Measurements from ENCODE around the gene SMC1B.

The SMC1B gene

DNA sequence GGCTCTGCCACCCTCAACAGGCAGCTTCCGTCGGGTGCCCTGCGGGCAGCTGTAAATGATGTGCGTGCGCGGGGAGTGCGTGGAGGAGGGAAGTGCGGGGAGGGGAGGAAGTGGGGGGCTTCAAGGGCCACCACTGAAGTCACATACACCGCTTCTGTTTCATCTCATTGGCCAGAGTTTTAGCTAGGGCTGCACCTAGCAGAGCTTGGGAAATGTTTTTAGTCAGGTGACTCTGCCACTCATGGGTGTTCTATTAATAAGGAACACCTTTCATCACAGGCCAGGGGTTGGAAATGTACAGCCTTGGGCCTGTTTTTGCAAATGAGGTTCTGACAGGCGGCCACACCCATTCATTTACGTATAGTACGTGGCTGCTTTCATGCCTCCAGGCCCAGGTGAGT is 89.1 kb downstream of the SMC1B start:
- peaks cover 31% of the 10 kb centered on the region for H3K36me3 ChIP-seq
- TF ChIP-seq, protein P1, sequence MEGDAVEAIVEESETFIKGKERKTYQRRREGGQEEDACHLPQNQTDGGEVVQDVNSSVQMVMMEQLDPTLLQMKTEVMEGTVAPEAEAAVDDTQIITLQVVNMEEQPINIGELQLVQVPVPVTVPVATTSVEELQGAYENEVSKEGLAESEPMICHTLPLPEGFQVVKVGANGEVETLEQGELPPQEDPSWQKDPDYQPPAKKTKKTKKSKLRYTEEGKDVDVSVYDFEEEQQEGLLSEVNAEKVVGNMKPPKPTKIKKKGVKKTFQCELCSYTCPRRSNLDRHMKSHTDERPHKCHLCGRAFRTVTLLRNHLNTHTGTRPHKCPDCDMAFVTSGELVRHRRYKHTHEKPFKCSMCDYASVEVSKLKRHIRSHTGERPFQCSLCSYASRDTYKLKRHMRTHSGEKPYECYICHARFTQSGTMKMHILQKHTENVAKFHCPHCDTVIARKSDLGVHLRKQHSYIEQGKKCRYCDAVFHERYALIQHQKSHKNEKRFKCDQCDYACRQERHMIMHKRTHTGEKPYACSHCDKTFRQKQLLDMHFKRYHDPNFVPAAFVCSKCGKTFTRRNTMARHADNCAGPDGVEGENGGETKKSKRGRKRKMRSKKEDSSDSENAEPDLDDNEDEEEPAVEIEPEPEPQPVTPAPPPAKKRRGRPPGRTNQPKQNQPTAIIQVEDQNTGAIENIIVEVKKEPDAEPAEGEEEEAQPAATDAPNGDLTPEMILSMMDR (IDR thresholded peaks at IDR 0.05; ENCODE audit: low read depth, low read length) = no peak
- no peaks in the 10 kb centered on the region for H3K27me3 ChIP-seq (ENCODE audit: insufficient read depth, low read depth, severe bottlenecking)
- no peak for DNase-seq
- H3K9me3 ChIP-seq (ENCODE audit: severe bottlenecking) = no peaks in the 10 kb centered on the region
- H3K4me3 ChIP-seq (ENCODE audit: low read depth, low read length) = no peak overlapping the region
- H3K27ac ChIP-seq = no peak overlapping the region

DNA sequence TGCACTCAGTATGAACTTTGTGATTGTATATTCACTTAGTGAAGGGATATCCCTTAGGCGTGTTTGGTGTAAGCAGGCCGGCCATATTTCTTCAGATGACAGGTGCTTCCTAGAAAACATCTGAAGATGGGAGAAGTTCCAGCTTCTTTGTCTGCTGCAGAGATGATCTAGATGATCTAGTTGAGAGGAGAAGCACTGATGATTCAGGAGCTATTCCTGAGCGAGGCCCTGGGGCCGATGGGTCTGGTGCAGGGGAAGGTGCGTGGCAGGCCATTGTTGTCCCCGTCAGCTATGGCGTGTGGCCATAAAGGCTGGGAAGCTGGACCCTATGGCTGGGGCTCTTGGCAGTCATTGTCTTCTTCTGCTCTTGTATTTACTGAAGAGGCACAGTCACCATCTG is 89.7 kb downstream of the SMC1B start:
- H3K36me3 ChIP-seq = peaks cover 28% of the 10 kb centered on the region
- no peak overlapping the region for H3K4me3 ChIP-seq (ENCODE audit: low read depth, low read length)
- no peak overlapping the region for H3K27ac ChIP-seq
- no peaks in the 10 kb centered on the region for H3K9me3 ChIP-seq (ENCODE audit: severe bottlenecking)
- DNase-seq = no peak
- H3K27me3 ChIP-seq (ENCODE audit: insufficient read depth, low read depth, severe bottlenecking) = no peaks in the 10 kb centered on the region
- TF ChIP-seq, protein P1 (IDR thresholded peaks at IDR 0.05; ENCODE audit: low read depth, low read length) = no peak

DNA sequence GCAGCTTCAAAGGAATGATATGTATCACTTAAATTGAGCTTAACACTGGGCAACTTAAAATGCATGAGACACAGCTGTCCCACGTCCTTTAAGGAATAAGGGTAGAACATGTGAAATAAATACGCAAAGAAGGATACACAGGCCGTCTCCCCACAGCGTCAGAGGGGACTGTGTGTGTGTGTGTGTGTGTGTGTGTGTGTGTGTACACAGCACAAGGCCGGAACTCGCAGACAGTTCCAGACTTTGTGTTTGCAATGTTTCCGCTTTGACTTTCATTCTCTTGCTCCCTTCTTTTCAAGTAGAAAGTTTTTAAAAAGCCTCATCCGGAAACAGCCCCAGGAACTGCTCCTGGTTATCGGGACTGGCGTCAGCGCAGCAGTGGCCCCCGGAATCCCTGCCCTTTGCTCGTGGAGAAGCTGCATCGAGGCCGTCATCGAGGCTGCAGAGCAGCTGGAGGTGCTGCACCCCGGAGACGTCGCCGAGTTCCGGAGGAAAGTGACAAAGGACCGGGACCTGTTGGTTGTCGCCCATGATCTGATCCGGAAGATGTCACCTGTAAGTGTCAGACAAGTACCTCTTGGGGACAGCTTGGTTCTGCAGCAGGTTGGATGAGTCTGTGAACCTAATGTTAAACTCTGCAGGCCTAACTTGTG is 90.4 kb downstream of the SMC1B start:
- Histone ChIP-seq H3K36me3 (peaks cover 28% of the 10 kb centered on the region), H3K27me3 (ENCODE audit: insufficient read depth, low read depth, severe bottlenecking) (no peaks in the 10 kb centered on the region), H3K9me3 (ENCODE audit: severe bottlenecking) (no peaks in the 10 kb centered on the region), H3K4me3 (ENCODE audit: low read depth, low read length) (no peak overlapping the region), H3K27ac (no peak overlapping the region)
- TF ChIP-seq, protein P1 (IDR thresholded peaks at IDR 0.05; ENCODE audit: low read depth, low read length) = no peak
- no peak for DNase-seq

DNA sequence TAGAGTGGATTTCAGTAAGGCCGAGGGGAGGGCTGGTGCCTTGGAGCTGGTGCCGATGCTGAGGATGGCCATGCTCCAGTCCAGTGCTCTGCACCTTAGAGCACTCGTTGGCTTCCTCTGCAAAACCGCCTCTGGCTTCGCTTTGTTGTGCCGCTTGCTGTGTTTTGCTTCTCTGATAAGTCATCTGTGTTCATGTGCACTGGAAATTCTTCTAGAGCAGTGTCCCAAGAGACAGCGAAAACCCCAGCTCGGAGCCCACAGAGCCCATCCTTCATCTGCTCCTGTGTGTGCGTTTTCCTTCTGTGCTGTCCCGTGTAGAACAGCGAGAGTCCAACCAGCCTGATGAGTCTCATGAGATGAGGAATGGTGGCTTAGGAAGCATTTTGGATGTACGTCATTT is 91.6 kb downstream of the SMC1B start:
- Histone ChIP-seq H3K4me3 (ENCODE audit: low read depth, low read length) (no peak overlapping the region), H3K27ac (no peak overlapping the region), H3K9me3 (ENCODE audit: severe bottlenecking) (no peaks in the 10 kb centered on the region), H3K36me3 (peaks cover 22% of the 10 kb centered on the region), H3K27me3 (ENCODE audit: insufficient read depth, low read depth, severe bottlenecking) (no peaks in the 10 kb centered on the region)
- no peak for DNase-seq
- TF ChIP-seq, protein P1 (IDR thresholded peaks at IDR 0.05; ENCODE audit: low read depth, low read length) = no peak

DNA sequence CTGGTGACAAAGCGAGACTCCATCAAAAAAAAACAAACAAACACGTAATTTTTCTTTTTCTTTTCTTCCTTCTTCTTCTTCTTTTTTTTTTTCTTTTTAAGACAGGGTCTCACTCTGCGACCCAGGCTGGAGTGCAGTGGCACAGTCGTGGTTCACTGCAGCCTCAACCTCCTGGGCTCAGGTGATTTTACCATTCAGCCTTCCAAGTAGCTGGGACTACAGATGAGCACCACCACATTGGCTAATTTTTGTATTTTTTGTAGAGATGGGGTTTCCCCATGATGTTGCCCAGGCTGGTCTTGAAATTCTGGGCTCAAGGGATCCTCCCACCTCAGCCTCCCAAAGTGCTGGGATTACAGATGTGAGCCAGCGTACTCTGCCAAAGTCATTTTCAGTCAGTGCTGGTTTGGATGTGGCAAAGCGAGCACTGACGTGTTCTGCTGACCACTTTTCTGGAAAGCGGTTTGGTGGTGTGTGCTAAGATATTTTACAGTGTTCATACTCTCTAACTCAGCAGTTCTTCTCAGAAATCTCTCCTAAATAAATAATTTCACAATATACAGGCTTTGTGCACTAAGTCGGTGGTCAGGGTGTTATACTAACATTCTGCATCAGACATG is 92.9 kb downstream of the SMC1B start:
- DNase-seq = no peak
- TF ChIP-seq, protein P1 (IDR thresholded peaks at IDR 0.05; ENCODE audit: low read depth, low read length) = no peak
- Histone ChIP-seq H3K36me3 (peaks cover 20% of the 10 kb centered on the region), H3K27ac (no peak overlapping the region), H3K4me3 (ENCODE audit: low read depth, low read length) (no peak overlapping the region), H3K27me3 (ENCODE audit: insufficient read depth, low read depth, severe bottlenecking) (no peaks in the 10 kb centered on the region), H3K9me3 (ENCODE audit: severe bottlenecking) (no peaks in the 10 kb centered on the region)

DNA sequence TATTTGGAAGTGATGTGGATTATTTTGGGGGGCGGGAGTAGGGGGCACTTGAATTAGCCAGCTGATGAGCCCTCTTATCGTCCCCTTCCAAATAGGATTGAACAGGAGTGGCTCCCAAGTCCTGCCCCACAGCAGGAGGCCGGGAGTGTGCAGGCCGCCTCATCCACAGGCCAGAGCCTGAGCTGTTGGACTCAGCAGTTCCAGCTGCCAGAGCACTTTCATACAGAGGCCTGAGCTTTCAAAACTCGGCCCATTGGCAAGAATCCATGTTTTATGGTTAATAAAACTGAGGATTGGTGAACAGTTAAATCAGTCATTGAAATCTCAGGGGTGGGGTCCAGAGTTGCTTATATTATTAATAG is 94.1 kb downstream of the SMC1B start:
- Histone ChIP-seq H3K9me3 (ENCODE audit: severe bottlenecking) (no peaks in the 10 kb centered on the region), H3K36me3 (peaks cover 19% of the 10 kb centered on the region), H3K27me3 (ENCODE audit: insufficient read depth, low read depth, severe bottlenecking) (no peaks in the 10 kb centered on the region), H3K4me3 (ENCODE audit: low read depth, low read length) (no peak overlapping the region), H3K27ac (no peak overlapping the region)
- TF ChIP-seq, protein P1 (IDR thresholded peaks at IDR 0.05; ENCODE audit: low read depth, low read length) = no peak
- DNase-seq = peak; percentile 16
